Left lobe of liver (tissue), 2 donors: ENCODE data around the gene EXOC4. TPM values are rescaled to one million over a fixed set of nuclear protein-coding genes. Genes with fewer than 3 reads are reported as not detected.
A peak's percentile ranks its signal among the peaks of the same experiment; 100 is the strongest.
"Not testable (repeated sequence)": the region's sequence is repeated elsewhere in the genome, so short reads cannot be mapped to it uniquely, and the experiment has no call there.

Experiments used
- ATAC-seq: fragments of 200-7000 bp; cut with Tn5 transposase; one replicate; pipeline ENCODE4 v1.9.1; 2020; ENCODE audit warnings: mild to moderate bottlenecking, moderate library complexity
- DNase-seq: peaks from one replicate; pipeline ENCODE4 v3.0.0-alpha.2; 2020; ENCODE audit warnings: low spot score
- total RNA-seq: library from RNA; stranded (reverse); gene quantifications from one replicate; pipeline ENCODE4 v1.2.1, GENCODE V29; 2021
- donor health status: DM: no; HTN: no; CAD: no; lungs with moderate emphysema.
- donor health status: DM: no; HTN: yes; CAD: no.

Gene EXOC4
- 23.1 TPM for total RNA-seq

DNA sequence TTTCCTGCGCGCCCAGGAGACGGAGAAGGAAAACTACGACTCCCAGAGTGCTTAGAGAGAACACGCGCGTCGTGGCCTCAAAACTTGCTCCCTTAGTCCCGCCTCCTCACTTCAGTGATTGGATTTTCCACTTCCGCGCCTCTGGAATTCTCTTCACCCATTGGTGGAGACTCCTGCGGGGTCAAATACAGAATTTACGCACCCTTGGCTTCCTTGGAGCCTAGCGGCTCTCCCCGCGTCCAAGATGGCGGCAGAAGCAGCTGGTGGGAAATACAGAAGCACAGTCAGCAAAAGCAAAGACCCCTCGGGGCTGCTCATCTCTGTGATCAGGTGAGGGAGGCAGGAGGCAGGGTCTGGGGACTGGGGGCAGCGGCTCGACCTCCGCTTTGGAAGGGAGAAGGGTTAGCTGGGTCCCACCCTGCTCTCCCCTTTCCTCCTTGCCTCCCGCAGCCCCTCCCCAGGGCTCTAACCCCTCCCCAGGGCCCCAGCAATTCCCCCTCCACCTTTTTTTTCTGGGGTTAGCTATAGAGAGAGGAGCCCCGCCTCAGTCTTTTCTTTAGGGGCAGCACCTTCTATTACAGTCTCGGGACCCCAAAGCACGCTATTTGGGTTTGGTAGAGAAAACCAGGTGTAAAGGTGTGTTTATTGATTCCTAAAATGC, at the start of gene EXOC4:
Gene EXOC4, plus strand, starts transcription at position 221 of the 661 bp plus-strand sequence.
- DNase-seq, result peak; percentile 95
- peak; percentile 99 for ATAC-seq

DNA sequence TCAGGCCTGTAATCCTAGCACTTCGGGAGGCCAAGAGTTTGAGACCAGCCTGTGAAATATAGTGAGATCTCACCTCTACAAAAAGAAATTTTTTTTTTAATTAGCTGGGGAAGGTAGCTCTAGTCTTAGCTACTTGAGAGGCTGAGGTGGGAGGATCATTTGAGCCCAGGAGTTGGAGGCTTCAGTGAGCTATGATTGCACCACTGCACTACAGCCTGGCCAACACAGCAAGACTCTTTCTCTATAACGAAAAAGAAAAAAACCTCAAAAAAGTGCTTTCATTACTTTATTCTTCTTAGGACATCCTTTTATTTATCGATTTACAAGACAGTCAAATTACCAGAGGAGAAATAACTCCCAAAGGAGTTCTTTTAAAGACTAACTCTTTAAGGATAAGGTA, 49.4 kb upstream of the EXOC4 start:
- ATAC-seq, result no peak

DNA sequence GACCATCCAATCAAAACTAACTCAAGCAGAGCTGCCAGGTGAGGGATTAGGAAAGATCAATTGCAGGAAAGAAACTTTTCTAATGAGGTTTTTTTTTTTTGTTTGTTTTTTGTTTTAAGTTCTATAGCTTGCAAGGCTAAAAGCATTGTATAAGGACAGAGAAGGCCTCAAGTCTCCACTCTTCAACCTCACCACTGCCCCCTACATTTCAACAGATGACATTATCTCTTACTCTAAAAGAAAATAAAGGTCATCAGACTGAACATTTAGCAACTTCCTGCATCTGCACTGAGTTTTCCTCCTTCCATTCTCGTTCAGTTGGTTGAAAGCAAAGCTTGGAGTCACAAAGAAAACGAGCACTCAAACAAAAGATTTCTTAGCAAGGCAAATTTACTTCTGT, 45.2 kb upstream of the EXOC4 start:
- DNase-seq (no peak), ATAC-seq (no peak)

More for the DNA sequence above, 49.4 kb upstream of the EXOC4 start:
- no peak for DNase-seq

DNA sequence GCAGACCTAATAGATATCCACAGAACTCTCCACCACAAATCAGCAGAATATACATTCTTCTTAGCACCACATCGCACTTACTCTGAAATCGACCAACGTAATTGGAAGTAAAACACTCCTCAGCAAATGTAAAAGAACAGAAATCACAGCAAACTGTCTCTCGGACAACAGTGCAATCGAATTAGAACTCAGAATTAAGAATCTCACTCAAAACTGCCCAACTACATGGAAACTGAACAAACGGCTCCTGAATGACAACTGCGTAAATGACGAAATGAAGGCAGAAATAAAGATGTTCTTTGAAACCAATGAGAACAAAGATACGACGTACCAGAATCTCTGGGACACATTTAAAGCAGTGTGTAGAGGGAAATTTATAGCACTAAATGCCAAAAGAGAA, 42.1 kb upstream of the EXOC4 start:
- ATAC-seq, result not testable (repeated sequence)

DNA sequence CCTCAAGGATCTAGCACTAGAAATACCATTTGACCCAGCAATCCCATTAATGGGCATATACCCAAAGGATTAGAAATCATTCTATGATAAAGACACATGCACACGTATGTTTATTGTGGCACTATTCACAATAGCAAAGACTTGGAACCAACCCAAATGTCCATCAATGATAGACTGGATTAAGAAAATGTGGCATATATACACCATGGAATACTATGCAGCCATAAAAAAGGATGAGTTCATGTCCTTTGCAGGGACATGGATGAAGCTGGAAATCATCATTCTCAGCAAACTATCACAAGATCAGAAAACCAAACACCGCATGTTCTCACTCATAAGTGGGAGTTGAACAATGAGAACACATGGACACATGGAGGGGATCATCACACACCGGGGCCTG, 39.1 kb upstream of the EXOC4 start:
- not testable (repeated sequence) for ATAC-seq, DNase-seq

More for the DNA sequence above, 42.1 kb upstream of the EXOC4 start:
- not testable (repeated sequence) for DNase-seq

DNA sequence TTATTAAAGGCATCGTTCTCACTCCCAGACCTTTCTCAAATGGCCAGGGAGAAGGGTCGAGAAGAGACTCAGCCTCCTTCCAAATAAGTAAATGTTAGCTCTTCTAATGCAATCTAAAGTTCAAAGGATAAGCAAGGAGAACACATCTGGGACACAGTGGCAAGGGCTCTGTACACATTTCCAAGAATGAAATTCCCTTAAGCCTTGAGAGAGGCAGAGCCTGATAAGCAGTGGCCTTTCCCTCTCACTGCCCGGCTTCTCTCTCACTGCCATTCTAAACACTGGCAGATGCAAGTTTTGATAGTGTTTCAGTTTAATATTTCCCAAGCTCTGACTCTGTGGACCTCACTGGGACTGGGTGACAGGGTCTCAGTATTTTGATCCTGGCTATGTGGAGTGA, 35.1 kb upstream of the EXOC4 start:
- ATAC-seq (no peak), DNase-seq (no peak)

DNA sequence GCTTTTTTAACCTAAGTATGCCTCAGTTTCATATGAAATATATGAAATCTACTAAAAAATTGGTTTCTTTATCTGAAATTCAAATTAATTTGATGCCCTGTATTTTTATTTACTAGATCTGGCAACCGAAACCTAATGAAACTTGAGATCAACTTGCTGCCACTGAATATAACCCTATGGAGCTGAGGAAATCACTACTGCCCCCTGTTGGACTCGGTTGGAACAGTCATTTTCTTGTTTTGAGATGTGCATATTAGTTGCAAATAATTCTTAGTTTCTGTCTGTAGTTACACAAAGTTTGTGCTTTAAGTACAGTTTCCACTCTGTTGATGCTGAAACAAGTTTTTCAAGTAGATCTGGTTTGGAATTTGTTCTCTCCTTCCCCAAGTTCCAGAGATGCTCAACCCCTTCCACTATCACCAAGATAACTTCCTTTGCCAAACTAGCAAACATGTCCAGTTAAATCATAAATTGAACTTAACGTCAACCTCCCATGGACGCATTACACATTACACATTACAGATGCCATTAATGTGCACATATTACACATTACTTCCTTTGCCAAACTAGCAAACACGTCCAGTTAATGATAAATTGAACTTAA, 22.2 kb upstream of the EXOC4 start:
- DNase-seq, result no peak

DNA sequence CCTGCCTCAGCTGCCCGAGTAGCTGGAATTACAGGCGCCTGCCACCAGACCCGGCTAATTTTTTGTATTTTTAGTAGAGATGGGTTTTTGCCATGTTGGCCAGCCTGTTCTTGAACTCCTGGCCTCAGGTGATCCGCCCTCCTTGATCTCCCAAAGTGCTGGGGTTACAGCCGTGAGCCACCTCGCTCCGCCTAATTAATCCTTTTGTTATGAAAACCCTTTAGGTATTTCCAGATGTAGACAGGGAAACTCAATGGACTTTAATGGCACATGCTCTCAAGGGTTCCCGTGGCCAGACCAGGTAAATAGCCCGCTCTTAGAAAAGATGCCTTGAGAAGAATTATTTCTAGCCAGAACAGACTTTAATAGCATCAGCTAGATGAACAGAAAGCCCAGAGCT, 19.7 kb upstream of the EXOC4 start:
- DNase-seq, result no peak
- no peak for ATAC-seq

More for the DNA sequence above, 22.2 kb upstream of the EXOC4 start:
- peak; percentile 85 for ATAC-seq

DNA sequence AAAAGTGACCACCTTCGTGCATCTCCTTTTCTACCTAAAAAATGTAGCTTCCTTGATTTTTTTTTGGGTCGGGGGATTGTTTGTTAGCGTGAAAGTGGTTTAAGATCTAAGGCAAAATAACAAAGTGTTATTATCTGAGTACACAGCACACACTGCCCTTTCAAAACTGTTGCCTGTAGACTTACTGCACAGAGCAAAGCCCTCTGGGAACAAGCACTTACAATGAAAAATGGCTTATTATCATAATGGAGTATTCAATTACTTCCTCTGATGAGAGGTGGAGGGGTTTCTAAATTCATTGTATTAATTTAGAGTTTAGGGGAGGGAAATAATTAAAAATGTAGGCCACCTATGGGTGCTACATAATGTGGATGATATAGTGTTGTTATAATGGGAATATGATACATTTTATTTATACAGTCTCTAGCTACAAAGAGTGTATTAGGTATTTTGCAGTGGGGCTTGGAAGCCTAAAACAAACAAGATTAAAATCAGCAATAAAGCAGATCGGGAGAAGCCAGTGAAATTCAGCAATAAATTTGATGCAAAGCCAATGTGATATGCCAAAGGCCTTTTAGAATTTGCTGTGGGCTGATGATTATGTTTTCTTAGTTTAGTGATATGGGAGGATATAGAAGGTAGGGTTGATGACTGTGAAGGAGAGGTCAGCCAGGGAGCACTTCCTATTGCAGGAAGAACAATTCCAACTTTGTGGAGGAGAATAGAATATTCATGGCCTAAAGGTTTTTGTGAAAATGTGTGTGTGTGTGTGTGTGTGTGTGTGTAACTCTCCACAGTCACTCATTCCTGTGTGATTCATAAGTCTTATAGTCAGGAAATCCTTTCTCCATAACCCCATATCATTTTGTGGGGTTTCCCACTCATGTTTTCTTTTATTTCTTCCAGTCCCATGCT, 17.7 kb upstream of the EXOC4 start:
- ATAC-seq (peak; percentile 35), DNase-seq (no peak)

DNA sequence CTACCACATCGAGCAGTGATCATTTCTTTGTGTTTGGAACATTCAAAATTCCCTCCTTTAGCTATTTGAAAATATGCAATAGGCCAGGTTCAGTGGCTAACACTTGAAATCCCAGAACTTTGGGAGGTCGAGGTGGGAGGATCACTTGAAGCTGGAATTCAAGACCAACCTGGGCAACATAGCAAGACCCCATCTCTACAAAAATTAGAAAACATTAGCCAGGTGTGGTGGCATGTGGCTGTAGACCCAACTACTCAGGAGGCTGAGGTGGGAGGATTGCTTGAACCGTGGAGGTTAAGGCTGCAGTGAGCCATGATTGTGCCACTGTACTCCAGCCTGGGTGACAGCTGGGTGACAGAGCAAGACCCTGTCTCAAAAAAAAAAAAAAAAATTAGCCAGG, 15.3 kb upstream of the EXOC4 start:
- ATAC-seq (no peak), DNase-seq (no peak)

DNA sequence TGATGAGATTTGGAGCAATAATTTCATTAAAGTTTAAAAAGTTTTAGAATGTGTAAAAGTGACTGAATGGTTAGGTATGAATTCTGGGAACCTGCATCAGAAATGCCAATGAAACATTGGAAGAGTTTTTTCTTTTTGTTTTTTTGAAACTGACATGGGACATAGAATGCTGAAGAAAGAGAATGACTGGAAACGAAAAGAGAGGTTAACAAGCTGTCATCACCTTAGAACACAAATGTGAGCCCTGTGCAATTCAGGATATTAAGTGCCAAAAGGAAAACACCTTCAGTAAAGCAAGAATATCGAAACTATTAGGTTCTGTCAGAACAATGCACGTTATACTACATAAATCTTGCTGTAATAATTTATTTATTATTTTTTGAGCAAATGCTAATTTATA, 12.6 kb upstream of the EXOC4 start:
- ATAC-seq (no peak), DNase-seq (no peak)

DNA sequence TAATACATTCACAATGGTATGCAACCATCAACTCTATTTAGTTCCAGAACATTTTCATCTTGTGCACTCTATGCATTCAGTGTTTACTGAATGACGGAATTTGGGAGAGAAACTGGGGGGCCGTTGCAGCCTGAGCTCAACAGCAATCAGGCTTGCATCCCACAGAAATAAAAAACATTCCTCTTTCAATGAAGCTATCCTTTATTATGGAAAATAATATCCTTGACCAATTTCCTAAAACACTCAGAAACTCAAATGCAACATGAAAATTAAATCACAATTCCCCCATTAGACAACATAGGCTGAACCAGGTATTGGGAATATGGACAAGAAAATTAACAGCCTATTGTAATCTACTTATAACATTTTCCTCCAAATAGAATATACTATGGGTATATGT, 6.3 kb upstream of the EXOC4 start:
- ATAC-seq, result no peak
- no peak for DNase-seq

DNA sequence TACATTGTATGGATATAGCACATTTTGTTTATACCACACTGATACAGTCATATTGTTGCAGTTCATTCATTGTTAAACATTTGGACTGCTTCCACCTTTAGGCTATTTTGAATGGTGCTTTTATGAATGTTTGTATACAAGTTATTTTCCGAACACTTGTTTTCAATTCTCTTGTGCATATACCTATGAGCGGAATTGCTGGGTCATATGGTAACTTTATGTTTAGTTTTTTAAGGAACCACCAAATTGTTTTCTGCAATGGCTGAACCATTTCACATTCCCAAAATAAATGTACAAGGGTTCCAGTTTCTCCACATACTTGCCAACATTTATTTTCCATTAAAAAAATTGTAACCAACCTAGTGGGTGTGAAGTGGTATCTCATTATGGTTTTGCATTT, 4.0 kb upstream of the EXOC4 start:
- ATAC-seq, result no peak
- DNase-seq, result no peak

DNA sequence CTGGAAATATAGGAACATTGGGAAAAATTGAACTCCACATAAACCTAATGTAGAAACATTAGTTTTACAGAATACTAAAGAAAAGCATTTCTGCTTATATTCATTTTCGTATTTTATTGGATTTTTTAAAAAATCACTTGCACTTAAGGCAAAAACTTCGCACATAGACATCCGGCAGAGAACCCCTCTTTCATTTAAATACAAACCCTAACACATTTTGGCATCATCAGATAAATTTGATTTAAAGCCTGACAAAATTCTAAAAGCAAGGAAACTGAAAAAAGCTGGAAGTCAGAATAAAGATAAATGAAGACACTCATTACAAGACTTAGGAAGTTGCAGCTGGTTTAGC, 396 bp upstream of the EXOC4 start:
- ATAC-seq (no peak), DNase-seq (no peak)

DNA sequence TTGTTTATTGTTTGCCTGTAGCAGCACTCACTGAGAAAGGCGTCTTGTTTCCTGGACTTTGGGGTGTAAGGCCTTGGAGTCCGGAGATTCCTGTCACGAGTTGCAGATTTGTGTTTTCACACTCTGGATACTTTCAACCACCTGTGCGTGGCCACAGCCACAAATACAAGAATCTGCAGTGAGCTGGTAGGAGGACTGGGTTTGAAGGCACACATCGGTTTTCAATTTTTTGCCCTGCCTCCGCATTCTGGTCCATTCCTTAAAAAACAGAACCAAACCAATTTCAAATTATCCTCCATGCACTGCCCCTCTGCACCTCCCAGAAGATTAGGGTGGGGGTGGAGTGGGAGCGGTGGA, 619 bp downstream of the EXOC4 start:
- DNase-seq, result no peak
- ATAC-seq, result peak; percentile 43

DNA sequence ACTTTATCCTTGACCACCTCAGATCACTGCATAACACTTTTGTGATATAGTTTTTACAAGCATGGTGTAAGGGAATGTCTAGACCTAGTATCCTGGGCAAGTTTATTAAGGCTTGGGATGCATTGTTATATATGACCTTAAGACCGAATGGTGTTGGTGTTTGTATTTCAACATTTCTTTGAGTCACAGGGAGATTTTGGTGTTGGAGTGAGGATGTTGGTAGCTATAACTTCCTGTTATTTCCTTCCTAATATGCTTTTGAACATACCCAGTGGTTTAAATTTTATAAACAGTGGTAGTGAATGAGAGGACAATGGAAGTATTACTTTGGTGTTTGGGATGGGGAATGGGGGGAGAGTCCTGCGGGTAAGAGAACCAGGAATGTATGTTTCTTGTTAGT, 2.6 kb downstream of the EXOC4 start:
- DNase-seq (no peak), ATAC-seq (no peak)

DNA sequence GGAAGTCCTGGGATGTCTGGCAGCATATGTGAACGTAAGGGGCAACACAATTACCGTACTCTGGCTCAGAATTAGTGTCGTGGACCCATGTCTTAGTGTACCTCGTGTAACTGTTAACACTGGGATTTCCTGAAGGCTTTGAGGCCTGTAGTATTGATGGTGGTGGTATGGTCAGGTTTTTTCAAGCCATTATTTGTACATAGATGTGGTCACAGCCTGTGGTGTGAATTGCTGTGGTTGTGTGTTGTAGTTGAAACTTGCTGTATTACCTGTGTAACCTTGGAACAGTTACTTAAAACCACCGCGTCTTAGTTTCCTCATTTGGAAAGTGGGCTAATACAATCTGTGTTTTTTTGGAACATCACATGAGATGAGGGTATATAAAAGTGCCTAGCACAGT, 5.3 kb downstream of the EXOC4 start:
- ATAC-seq (no peak), DNase-seq (no peak)

DNA sequence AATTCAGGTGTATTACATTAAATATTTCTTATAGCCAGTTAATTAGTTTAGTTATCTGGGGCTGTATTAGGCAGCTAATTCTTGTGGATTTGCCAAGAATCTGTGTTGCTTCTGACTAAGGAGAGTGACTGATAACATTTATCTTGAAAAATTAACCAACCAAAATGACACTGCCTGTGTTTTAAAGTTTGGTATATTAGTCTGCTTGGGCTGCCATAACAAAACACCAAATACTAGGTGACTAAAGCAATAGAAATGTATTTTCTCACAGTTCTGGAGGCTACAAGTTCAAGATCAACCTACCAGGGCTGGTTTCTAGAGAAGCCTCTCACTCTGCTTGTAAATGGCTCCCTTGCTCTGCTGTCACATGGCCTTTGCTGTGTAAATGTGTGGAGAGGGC, 12.9 kb downstream of the EXOC4 start:
- no peak for ATAC-seq
- DNase-seq, result no peak

DNA sequence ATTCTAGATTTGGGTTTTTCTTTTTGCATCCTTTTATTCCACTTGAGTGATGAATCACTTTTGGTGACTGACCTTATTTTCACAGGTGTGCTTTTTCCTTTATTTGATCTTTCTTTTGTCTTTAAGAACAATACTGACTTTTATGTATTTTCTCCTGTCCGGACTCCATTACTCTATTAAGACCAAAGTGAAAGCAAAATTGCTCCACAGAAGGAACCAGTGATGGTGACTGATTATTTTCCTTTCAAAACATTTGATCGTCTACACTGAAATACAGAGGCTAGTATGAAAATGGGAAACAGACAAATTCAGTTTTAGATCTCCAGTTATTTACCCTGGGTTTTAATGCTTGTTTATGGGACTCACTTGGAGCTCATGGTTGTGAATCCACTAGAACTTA, 15.5 kb downstream of the EXOC4 start:
- ATAC-seq (no peak), DNase-seq (no peak)

DNA sequence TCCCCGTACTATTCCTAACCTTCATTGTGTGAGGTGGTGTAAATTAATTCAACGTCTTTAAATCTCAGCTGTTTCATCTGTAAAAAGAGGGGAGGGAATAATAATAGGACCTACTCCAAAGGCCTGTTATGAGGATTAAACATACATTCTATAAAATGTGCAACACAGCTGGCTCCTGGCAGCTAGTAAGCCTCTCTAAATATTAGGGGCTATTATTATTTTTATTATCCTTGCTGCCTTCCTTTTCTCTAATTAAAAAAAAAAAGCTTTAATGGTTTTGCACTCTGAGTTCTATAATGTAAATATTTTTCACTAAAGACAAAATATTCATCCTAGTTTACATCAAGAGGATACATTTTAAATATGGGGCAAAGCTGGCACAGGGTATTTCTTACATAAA, 19.5 kb downstream of the EXOC4 start:
- DNase-seq (no peak), ATAC-seq (no peak)

DNA sequence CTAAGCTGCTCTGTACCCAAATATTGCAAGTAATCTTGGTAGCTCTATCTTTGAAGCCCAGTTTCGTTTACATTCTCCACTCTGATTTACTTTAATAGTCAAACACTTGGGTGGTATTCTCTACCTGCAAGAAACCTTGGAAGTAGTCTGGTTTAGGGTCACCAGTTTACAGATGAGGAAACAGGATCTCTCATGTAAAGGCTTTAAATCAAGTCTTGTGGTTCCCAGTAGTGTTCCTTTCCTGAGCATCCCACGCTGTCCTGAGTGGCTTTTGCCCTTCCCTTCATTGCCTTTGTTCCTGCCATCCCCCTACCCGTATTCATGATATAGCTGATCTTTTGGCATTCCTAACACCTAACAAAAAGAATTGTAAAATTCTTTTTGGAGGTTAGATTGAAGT, 20.3 kb downstream of the EXOC4 start:
- DNase-seq (no peak), ATAC-seq (no peak)

DNA sequence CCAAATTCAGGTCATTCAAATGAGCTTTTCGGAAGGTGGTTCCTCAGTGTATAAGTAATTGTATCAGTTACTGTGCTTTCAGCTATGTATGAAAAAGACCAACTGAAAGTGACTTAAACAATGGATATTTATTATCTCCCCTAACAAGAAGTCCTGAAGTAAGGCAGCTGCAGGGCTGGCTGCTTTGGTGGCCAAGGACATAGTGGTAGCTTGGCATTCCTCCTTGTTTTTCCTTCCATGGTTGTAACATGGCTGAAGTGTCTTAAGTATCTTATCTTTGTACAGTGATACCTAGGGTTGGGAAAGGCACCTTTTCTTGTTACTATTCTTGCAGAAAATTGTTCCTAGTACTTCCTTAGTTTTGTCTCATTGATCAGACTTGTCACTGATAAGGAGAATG, 21.4 kb downstream of the EXOC4 start:
- DNase-seq, result no peak

More for the DNA sequence above, 21.4 kb downstream of the EXOC4 start:
- no peak for ATAC-seq
